Activated T-cell treated with anti-CD3 and anti-CD28 coated beads, Interleukin-2, amount 50 U/mL, for 72 hours (primary cell): ENCODE measurements around the gene UCKL1. TPM values are rescaled to one million over a fixed set of nuclear protein-coding genes. Genes with fewer than 3 reads are reported as not detected.

Experiments used
- ATAC-seq, 2 donors: fragments of 150-1000 bp; cut with Tn5 transposase; replicated peaks in 1 of 2; 2 replicates each; pipeline ENCODE4 v1.10.0; 2021; ENCODE audit warnings: moderate library complexity in 2 of 2, mild to moderate bottlenecking in 1 of 2
- DNase-seq, 2 donors: peaks; one replicate each; pipeline ENCODE4 v3.0.0; 2021 to 2022; ENCODE audit warnings: mixed read lengths in 1 of 2
- H3K27ac Mint-ChIP-seq: one replicate; pipeline ENCODE4 v1.8.0; 2022; ENCODE audit warnings: mild to moderate bottlenecking, moderate library complexity, mixed read lengths
- H3K27me3 Mint-ChIP-seq: one replicate; pipeline ENCODE4 v1.8.0; 2022; ENCODE audit warnings: low read depth, mixed read lengths
- H3K36me3 Mint-ChIP-seq, 2 donors: one replicate each; pipeline ENCODE4 v1.8.0; 2022; ENCODE audit warnings: mixed read lengths in 2 of 2, mild to moderate bottlenecking in 1 of 2; ENCODE audit not compliant: insufficient read depth in 2 of 2
- H3K4me1 Mint-ChIP-seq: one replicate; pipeline ENCODE4 v1.8.0; 2022; ENCODE audit warnings: low read depth, mixed read lengths
- H3K4me3 Mint-ChIP-seq, 2 donors: one replicate each; pipeline ENCODE4 v1.8.0; 2022; ENCODE audit warnings: mild to moderate bottlenecking in 2 of 2, mixed read lengths in 2 of 2, moderate library complexity in 2 of 2
- H3K9me3 Mint-ChIP-seq, 2 donors: one replicate each; pipeline ENCODE4 v1.8.0; 2022; ENCODE audit warnings: mixed read lengths in 2 of 2
- total RNA-seq, 2 donors: library from RNA; stranded (reverse); gene quantifications; one replicate each; pipeline ENCODE4 v1.2.3, GENCODE V29; 2022

The UCKL1 gene
- total RNA-seq, 2 donors from 2014 or later = 27.9 to 33.1 TPM

DNA sequence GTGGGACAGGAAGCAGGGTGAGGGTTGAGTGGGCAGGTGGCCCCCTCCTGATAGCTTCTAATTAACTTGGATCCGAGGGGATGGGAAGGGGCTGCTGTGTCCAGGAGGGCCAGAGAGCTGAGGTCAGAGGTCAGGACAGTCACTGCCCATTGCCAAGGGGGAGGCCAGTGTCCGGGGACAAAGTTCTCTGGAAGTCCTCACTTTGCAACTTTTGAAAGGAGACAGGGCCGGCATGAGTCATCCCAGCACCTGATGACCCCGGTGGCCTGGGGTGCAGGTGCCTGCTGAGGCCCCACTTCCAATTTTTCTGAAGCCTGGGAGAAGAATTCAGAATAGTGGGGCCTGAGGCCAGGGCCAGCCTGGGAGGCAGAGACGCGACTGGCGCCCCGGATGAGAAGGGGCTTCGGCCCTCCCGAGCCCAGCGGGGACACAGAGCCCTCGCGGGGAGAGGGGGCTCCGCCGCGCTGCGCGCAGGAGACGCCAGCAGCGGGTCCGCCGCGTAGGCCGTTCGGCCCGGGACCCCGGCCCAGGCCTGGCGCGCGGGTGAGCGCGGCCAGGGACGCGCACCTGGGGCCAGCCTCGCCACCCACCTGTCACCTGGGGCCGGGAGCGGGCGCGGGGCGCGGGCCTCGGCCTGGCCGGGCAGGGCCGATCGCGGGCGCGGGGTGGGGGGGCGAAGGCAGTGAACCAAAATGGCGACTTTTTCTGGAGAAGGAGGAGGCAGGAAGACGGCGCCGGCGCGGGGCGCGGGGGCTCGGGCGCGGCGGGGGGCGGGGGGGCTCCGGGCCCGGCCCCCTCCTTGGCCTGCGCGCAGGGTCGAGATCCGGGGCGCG lies 12.9 kb upstream of the UCKL1 start:
- H3K27me3 Mint-ChIP-seq = no peaks in the 10 kb centered on the region
- peak overlapping the region; percentile 89 to 95 for H3K4me3 Mint-ChIP-seq
- ATAC-seq (peak; percentile 27 to 41), DNase-seq (peak in 1 of 2 donors; percentile 44)
- peaks cover 0 to 3% of the 10 kb centered on the region in 2 donors for H3K9me3 Mint-ChIP-seq
- H3K27ac Mint-ChIP-seq = peak overlapping the region; percentile 82
- H3K4me1 Mint-ChIP-seq = peaks cover 20% of the 10 kb centered on the region
- H3K36me3 Mint-ChIP-seq = peaks cover 10 to 15% of the 10 kb centered on the region in 2 donors

DNA sequence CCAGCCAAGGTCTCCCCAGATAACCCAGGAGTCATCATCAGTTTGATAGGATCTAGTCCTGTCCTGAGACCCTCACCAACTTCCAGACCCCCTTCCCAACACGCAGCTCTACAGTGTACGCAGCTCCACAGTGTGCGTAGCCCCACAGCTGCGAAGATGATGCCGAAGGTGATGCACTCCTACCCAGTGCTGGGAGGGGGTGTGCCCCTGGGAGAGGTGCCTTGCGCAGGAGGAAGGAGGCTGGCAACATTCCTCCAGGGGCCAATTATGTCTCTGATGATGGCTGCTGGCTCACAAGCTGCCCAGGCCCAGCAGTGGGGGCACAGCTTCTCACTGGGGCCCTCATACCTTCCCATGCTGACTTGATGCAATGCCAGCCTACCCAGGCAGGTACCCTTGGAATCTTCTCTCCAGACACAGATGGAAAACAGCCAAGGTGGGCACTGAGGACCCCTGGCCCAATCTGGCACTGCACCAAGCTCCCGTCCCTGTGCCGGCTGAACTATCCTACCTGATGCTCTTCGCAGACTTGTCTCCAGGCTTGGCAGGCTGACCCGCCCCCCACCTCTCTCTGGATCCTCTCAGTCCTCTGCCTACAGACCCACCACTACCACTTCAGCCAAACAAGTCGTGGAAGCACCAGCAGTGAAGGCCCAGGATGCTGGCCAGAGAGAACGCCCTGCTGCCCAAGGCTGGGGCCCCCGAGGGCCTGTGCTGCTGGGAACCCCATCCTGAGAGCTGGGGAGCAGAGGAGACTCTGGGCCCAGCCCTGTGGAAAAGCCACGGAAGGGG lies 12.1 kb upstream of the UCKL1 start:
- peaks cover 12% of the 10 kb centered on the region for H3K4me1 Mint-ChIP-seq
- DNase-seq (no peak), ATAC-seq (peak in 1 of 2 donors; percentile 14)
- H3K27ac Mint-ChIP-seq = peak overlapping the region; percentile 82
- peak overlapping the region; percentile 89 to 95 for H3K4me3 Mint-ChIP-seq
- no peaks in the 10 kb centered on the region for H3K27me3 Mint-ChIP-seq
- H3K36me3 Mint-ChIP-seq = peaks cover 7 to 12% of the 10 kb centered on the region in 2 donors
- H3K9me3 Mint-ChIP-seq = peaks cover 0 to 3% of the 10 kb centered on the region in 2 donors

DNA sequence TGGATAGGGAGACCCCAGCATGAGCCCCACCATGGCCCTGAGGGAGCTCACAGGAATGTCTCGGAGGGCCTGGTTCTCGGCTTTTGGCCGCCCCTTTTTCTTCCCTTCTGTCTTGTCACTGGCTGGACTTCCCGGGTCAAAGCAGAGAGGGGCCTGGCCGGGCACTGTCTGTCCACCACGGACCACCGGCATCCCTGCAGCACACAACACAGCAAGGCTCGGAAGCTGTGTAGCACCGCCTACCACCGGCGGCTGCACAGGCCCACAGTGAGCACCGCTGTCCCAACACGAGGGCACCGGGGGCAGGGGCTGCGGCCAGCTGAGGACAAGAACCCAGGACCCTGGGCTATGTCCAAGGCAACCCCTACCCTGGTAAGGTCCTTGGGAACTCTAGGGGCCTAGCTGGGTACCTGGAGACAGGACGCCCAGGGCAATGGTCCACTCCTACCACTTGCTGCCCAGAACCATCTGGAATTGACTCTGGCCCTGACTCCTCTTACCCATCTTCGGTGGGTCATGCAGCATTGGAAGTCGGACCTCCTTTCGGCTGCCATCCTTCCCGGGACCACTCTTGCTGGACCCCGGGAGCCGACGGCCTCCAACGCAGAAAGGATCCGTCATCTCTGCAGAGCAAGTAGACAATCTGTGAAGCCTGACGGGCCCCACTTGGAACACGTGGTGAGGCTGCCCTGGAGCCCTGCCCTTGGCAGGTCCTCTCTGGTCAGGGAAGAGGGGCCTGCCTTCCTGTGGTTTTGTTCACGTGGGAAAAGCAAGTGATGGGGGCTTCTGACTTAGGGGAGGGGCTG lies 11.3 kb upstream of the UCKL1 start:
- ATAC-seq = no peak
- Mint-ChIP-seq H3K4me1 (peaks cover 10% of the 10 kb centered on the region), H3K27ac (no peak overlapping the region), H3K27me3 (no peaks in the 10 kb centered on the region), H3K36me3 (peaks cover 6 to 7% of the 10 kb centered on the region in 2 donors), H3K4me3 (peak overlapping the region in 1 of 2 donors; percentile 24), H3K9me3 (peaks cover 0 to 3% of the 10 kb centered on the region in 2 donors)
- no peak for DNase-seq

DNA sequence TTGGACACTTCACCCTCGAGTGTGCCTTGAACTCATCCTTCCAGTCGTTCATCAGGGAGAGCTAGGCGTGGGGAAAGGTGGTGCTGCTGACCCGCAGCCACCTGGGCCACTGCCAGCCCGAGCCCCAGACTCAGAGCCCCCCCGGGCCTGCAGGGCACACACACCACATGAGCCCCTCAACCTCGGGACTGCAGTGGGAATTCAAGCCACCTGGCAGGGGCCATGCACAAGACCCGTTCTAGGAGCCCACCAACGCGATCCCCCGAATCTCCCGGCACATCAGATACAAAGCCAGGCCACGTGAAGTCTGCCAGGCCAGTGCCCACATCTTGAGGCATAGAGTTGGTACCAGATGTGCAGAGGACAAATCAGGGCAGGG lies 10.7 kb upstream of the UCKL1 start:
- H3K36me3 Mint-ChIP-seq = peaks cover 6 to 7% of the 10 kb centered on the region in 2 donors
- H3K9me3 Mint-ChIP-seq = peaks cover 0 to 3% of the 10 kb centered on the region in 2 donors
- peaks cover 10% of the 10 kb centered on the region for H3K4me1 Mint-ChIP-seq
- no peak overlapping the region for H3K27ac Mint-ChIP-seq
- H3K4me3 Mint-ChIP-seq = no peak overlapping the region
- peak in 1 of 2 donors; percentile 0 for DNase-seq
- no peaks in the 10 kb centered on the region for H3K27me3 Mint-ChIP-seq
- no peak for ATAC-seq

DNA sequence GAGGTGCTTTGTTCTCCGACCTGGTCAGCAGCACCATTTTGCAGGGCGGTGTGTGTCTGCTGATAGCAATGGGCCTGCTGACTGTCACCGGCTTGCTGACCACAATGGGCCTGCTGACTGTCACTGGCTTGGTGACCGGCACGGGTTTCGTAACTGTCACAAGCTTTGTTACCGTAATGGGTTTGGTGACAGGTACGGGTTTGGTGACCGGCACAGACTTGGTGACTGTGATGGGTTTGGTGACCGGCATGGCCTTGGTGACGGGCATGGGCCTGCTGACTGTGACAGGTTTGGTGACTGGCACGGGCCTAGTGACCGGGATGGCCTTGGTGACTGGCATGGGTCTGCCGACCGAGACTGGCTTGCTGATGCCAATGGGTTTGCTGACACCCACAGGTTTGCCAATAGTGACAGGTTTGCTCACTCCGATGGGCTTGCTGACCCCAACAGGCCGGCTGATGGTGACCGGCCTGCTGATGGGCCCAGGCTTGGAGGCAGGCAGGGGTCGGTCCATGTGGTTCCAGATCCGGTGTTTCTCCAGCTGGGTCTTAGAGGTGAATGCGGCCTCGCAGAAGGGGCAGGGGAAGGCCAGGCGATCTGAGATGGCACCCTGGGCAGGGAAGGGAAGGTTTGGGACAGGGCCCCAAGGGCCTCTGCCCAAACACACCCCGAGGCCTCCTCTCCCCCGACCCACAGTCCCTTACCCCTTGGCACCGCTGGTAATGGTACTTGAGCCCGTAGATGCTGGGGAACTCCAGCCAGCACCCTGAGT lies 10.1 kb upstream of the UCKL1 start:
- peak in 1 of 2 donors; percentile 0 for DNase-seq
- Mint-ChIP-seq H3K4me1 (peaks cover 10% of the 10 kb centered on the region), H3K27ac (no peak overlapping the region)

DNA sequence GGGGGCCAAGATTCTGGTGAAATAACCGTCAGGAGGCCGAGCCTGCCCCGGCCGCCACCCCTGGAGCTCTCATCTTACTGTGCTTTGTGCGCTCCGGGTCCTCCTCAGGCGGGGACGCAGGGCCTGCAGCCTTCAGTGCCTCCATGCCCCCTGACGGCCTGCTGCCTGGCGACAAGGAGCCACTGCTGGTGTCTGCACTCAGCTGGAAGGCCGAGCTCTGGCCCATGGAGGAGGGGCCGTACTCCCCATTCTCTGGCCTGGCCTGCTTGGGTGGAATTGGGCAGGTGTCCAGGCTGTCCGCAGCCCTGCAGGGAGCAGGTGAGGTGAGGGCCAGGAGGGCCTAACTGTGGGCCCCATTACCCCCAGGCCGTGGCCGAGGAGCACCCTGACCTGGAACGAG lies 8.2 kb upstream of the UCKL1 start:
- no peak overlapping the region for H3K27ac Mint-ChIP-seq
- ATAC-seq = no peak
- no peak overlapping the region for H3K4me3 Mint-ChIP-seq
- DNase-seq = no peak
- H3K9me3 Mint-ChIP-seq = peaks cover 0 to 3% of the 10 kb centered on the region in 2 donors
- peaks cover 10% of the 10 kb centered on the region for H3K4me1 Mint-ChIP-seq
- H3K36me3 Mint-ChIP-seq = peaks cover 6 to 9% of the 10 kb centered on the region in 2 donors
- no peaks in the 10 kb centered on the region for H3K27me3 Mint-ChIP-seq

More for the DNA sequence above, 10.1 kb upstream of the UCKL1 start:
- Mint-ChIP-seq H3K4me3 (no peak overlapping the region), H3K9me3 (peaks cover 0 to 3% of the 10 kb centered on the region in 2 donors), H3K36me3 (peaks cover 6 to 9% of the 10 kb centered on the region in 2 donors), H3K27me3 (no peaks in the 10 kb centered on the region)
- no peak for ATAC-seq

DNA sequence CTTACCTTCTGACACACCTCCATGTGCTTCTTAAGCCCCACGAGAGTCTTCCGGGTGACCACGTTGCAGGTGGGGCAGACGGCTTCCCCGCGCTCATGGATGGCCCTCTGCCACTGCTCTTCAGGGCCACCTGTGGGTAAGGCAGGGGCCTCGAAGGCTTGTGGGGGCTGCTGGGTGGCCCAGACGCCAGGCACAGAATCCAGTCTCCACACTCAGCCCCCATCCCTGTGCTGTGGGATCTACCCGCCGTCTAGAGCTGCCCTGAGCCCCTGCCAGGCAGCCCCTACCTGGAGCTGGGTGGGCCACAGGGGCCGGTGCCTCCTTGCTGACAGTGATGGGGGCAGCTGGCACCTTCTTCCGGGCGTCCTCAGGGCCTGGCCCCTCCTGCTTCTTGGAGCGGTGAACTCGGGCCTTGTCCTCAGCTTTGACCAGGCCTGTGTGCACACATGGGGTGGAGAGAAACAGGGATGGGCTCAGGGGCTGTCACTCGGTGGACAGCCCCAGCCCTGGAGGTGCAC lies 7.6 kb upstream of the UCKL1 start:
- no peak overlapping the region for H3K27ac Mint-ChIP-seq
- no peaks in the 10 kb centered on the region for H3K27me3 Mint-ChIP-seq
- no peak for DNase-seq
- H3K4me3 Mint-ChIP-seq = no peak overlapping the region
- peaks cover 6 to 9% of the 10 kb centered on the region in 2 donors for H3K36me3 Mint-ChIP-seq
- H3K4me1 Mint-ChIP-seq = peaks cover 10% of the 10 kb centered on the region
- ATAC-seq = no peak
- H3K9me3 Mint-ChIP-seq = peaks cover 0 to 3% of the 10 kb centered on the region in 2 donors

DNA sequence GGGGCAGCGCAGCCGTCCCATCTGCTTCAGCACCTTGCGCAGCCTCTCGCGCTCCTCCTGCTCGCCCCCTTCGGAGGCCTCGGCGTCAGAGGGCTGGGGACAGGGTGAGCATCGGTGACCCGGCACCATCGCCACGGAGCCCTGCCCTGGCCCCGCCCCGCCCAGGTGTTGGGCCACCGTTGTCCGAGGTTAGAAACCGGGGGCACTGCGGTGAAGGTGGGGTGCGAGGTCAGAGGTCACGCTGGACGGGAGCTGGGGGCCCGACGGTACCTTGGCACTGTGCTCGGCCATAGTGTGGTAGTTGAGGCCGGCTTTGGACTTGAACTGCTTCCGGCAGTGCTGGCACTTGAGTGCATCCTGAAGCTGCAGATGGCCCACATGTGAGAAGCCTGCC lies 7.1 kb upstream of the UCKL1 start:
- H3K4me3 Mint-ChIP-seq = no peak overlapping the region
- peaks cover 6 to 9% of the 10 kb centered on the region in 2 donors for H3K36me3 Mint-ChIP-seq
- DNase-seq (no peak), ATAC-seq (no peak)
- H3K27ac Mint-ChIP-seq = no peak overlapping the region
- H3K27me3 Mint-ChIP-seq = no peaks in the 10 kb centered on the region
- H3K4me1 Mint-ChIP-seq = peaks cover 10% of the 10 kb centered on the region
- peaks cover 0 to 3% of the 10 kb centered on the region in 2 donors for H3K9me3 Mint-ChIP-seq

DNA sequence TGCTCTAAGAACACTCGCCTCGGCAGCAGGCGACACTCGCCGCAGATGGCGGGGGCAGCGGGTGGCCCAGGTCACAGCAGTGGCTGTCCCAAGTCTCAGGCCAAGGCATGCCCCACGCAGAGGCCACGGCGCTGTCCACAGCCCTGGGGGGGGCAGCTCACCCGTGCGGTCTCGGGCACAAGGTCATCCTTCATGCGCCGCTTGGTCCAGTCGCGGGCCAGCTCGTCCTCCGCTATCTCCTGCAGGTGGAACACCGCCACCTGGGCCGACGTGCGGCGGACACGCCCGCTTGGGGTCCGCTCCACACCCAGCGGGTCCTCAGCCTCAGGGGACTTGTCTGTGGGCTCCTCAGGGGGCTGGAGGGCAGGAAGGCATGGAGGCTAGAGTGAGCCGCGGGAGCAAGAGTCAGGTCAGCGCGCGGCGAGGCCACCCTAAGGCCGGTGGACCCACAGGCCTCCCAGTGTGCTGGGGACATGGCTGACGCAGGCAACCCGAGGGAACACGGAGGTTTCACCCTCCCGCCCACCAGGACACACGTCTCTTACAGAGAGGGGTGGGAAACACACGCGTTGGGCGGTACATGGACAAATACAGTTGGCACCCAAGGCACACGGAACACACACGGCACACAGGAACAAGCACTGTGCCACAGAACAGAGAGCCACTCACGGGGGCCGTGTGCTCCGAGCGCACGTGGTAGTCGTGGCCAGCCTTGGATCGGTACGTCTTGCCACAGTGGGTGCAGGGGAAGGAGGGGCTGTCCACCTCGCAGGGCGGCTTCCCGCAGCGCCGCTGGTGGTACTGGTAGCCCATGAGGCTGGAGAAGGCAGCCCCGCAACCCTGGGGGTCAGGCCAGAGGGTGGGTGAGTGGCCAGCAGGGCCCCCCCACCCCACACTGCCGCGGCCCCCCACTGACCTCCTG lies 6.5 kb upstream of the UCKL1 start:
- DNase-seq = no peak
- no peak overlapping the region for H3K4me3 Mint-ChIP-seq
- peaks cover 0 to 3% of the 10 kb centered on the region in 2 donors for H3K9me3 Mint-ChIP-seq
- ATAC-seq = no peak
- no peak overlapping the region for H3K27ac Mint-ChIP-seq
- no peaks in the 10 kb centered on the region for H3K27me3 Mint-ChIP-seq
- H3K36me3 Mint-ChIP-seq = peaks cover 6 to 9% of the 10 kb centered on the region in 2 donors
- peaks cover 13% of the 10 kb centered on the region for H3K4me1 Mint-ChIP-seq

DNA sequence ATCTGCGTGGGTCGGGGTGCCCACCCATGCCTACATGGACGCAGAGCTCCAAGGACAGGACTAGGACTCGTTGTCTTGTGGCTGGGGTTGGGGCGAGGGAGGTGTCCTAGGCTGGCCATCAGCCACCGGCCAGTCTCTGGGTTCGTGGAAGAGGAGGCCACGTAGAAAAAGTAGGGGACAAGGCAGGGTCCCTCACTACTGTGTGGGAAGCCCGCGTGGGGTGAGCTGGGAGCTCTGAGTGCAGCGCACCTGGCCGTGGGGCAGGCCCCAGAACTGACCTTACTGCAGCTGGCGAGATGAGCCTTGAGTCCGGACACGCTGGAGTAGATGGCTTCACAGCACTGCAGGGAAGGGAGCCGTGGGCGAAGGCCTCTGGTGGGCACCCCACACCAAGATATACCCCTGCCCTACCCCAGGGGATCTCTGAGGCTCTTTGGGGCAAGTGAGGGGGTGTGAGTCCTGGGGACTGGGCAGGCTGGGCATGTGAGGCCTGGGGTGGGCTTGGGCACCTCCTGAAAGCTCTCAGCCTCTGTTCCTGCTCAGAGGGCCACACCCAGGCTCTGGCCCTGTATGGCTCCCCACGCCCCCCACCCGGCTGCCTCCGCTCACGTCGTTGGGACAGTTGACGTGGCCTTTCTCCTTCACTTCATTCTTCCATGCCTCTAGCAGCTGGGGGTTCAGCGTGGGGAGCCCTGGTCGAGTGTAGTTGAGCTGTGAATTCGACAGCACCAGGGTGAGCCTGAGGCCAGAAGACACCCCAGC lies 5.6 kb upstream of the UCKL1 start:
- no peak for ATAC-seq
- H3K27ac Mint-ChIP-seq = no peak overlapping the region

More for the DNA sequence above, 5.6 kb upstream of the UCKL1 start:
- H3K27me3 Mint-ChIP-seq = no peaks in the 10 kb centered on the region
- peaks cover 20% of the 10 kb centered on the region for H3K4me1 Mint-ChIP-seq
- H3K4me3 Mint-ChIP-seq = no peak overlapping the region
- peaks cover 0 to 3% of the 10 kb centered on the region in 2 donors for H3K9me3 Mint-ChIP-seq
- peaks cover 6 to 7% of the 10 kb centered on the region in 2 donors for H3K36me3 Mint-ChIP-seq
- no peak for DNase-seq
